Superior temporal gyrus (tissue), 1 donor: ENCODE data around the gene RBM42.
"Not testable (repeated sequence)": the region's sequence is repeated elsewhere in the genome, so short reads cannot be mapped to it uniquely, and the experiment has no call there.

ENCODE experiments used
- DNase-seq: peaks from one replicate; pipeline ENCODE4 v3.0.0-alpha.2; 2016; ENCODE audit errors: extremely low spot score

RBM42 gene

DNA sequence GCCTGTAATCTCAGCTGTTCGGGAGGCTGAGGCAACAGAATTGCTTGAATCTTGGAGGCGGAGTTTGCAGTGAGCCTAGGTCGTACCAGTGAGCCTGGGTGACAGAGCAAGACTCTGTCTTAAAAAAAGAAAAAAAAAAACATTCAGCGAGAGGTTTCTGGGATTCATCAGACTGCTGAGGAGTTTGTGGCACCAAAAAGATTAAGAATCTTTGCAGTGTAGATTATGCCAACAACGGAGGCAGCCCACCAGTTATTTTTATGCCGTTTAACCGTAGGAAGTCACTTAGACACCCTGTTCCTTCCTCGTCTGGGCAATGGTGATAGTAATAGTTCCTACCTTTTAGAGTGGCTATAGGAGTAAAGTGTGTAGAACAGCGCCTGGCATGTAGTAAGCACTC lies 21.7 kb downstream of the RBM42 start:
- no peak for DNase-seq

DNA sequence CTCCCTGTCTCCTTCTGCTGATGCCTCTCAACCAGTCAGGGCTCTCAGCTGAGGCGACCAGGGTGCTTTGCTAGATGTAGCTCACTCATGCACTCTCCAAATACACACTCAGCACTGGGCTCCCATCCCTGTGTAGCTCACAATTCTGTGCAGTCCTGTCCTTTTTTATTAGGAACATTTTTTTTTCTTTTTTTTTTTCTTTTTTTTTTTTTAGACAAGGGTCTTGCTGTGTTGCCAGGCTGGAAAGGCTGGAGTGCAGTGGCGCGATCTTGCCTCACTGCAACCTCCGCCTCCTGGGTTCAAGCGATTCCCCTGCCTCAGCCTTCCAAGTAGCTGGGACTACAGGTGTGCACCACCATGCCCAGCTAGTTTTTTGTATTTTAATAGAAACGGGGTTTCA lies 26.0 kb downstream of the RBM42 start:
- DNase-seq: not testable (repeated sequence)

DNA sequence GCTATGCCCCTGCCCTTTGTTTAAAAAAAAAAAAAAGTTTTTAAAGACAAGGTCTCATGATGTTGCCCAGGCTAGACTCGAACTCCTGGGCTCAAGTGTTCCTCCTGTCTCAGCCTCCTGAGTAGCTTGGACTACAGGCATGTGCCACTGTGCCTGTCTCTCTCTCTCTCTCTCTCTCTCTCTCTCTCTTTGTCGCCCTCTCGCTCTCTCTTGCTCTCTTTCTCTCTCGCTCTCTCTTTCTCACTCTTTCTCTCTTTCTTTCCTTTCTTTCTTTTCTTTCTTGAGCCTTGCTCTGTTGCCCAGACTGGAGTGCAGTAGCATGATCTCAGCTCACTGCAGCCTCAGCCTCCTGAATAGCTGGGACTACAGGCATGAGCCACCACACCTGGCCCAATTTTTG lies 26.8 kb downstream of the RBM42 start:
- DNase-seq: no peak

DNA sequence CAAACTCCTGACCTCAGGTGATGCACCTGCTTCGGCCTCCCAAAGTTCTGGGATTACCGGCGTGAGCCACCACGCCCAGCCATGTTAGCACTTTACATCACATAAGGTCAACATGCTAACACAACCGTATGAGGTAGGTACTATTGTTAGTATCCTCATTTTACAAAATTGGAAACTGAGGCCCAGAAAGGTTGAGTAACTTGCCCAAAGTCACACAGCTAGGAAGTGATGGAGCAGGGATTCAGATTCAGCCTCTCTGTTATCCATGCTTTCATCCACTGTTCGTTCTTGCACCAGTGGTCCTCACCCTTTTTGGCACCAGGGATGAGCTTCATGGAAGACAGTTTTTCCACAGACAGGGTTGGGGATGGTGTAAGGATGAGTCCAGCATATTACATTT lies 27.9 kb downstream of the RBM42 start:
- DNase-seq: no peak

DNA sequence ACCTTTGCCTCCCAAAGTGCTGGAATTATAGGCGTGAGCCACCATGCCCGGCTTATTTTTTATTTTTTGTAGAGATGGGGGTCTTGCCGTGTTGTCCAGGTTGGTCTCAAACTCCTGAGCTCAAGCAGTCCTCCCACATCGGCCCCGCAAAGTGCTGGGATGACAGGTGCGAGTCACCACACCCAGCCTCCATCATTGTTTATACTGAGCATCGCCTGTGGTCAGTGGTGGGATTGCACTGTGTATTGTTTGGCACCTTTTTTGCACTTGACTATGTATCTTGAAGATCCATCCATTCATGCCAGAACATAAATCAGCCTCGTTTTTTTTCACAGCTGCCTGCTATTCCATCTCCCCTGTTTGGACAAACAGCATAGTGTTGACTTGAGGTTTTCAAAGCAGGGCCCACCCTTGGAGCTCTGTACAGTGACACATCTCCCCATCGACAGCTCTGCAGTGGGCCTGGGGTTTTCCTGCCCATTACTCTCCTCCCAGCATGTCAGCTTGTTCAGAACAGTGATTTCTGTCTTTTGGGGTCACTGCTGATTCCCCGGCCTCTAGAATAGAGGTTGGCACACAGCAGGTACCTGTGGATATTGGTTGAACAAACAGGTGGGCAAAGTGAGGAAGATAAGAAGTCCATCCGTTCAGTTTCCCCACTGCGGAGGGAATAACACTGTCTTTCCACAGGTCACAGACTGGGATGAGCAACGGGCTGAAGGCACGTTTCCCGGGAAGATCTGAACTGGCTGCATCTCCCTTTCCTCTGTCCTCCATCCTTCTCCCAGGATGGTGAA lies 29.3 kb downstream of the RBM42 start:
- no peak for DNase-seq

DNA sequence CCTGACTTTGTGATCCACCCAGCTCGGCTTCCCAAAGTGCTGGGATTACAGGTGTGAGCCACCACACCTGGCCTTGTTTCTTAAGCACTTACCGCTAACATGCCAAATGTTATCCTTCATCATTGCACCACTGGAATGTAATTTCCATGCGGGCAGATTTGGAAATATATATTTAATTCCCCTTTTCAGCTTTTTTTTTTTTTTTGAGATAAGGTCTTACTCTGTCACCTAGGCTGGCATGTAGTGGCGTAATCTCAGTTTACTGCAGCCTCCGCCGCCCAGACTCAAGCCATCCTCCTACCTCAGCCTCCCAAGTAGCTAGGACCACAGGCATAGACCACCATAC lies 33.1 kb downstream of the RBM42 start:
- no peak for DNase-seq

DNA sequence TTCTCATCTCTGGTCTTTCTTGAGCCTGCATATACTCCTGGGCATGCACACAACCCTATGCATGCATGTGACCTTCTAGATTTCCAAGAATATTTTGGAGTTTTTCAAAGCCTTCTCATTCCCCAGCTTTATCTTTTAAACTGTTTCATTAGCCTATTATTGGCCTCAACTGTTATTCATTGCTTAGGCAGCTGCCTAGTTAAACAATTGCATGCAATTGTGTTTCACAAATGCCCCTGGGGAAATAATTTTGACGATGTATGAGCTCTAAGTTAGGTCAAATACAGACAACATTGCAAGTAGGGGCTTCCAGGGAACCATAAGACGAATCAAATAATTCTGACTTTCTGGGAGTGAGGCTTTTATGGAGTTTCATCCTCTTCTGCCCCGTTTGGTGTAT lies 35.1 kb downstream of the RBM42 start:
- DNase-seq: no peak

DNA sequence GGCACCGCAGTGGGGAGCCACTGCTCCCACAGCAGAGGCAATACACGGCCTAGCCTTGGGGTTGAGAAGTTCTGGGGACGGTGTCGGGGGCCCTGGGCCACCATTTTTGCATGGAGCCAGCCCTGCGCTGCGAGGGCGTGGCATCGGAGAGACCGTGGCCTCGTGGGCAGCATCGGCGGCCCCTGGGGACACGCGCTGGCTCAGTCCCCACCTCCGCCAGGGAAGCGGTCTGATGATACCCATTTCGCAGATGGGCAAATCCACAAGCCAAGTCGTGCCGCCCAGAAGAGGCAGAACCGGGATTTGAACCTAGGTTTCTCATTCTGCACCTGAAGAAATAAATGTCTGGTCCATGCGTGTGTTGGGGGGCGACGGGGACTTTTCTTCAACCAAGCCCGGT lies 36.3 kb downstream of the RBM42 start:
- DNase-seq: no peak

DNA sequence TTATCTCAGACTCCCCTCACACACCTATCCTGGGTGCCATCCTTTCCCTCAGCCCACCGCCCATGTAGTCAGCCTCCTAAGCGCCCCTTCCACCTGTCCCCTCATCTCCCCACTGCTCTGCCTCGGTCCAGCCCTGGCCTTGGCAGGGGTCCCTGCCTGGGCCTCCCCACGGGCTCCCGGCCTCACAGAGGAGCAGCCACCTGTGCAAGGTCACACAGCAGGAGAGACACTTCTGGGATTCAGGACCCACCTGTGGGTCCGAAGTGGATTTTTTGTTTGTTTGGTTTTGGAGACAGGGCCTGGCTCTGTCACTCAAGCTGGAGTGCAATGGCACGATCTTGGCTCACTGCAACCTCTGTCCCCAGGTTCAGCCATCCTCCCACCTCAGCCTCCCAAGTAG lies 36.8 kb downstream of the RBM42 start:
- DNase-seq: no peak

DNA sequence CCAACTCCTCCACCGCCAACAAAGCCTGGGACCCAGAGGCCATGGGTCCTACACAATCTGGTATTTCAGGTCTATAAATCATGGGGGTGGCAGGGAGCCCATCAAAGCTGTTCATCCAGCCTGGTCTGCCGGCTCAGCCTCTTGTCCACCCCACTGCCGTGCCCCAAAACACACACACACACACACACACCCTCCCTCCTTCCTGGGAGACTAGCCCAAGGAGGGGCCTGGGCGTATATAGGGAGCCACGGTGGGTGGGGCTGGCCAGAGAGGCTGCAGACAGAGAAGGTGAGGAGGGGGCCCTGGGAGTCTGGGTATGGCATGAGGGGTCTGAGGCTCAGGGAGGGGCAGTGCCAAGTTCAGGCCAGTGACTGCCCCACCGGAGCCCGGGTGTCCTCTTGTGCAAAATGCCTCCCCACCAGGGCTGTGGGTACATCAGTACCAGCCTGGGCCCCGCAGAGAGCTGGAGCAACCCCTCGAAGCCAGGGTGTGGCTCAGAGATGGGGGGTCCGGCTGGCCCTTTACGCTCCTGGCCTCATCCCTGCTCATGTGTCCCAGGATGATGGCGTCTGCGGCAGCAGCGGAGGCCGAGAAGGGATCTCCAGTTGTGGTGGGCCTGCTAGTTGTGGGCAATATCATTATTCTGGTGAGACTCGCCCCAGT lies 37.5 kb downstream of the RBM42 start, which contains the start of gene UPK1A:
TSS of gene UPK1A (plus strand) at position 267 of the 663 bp plus-strand sequence. CDS start at position 563, 296 bp downstream.
- no peak for DNase-seq

DNA sequence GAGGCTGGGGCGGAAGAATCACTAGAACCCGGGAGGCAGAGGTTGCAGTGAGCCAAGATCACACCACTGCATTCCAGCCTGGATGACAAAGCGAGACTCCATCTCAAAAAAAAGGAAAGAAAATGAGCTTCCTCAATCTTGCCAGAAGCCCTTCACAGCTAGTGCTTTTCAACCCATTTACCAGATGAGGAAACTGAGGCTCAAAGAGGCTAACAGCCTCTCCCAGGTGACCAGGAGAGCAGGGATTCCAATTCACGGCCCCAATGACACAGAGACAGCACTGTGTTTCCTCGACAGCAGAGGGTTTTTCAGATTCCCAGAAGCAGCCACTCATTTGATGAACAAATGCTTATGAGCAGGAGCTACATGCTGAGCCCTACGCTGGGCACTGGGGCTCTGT lies 40.7 kb downstream of the RBM42 start:
- no peak for DNase-seq

DNA sequence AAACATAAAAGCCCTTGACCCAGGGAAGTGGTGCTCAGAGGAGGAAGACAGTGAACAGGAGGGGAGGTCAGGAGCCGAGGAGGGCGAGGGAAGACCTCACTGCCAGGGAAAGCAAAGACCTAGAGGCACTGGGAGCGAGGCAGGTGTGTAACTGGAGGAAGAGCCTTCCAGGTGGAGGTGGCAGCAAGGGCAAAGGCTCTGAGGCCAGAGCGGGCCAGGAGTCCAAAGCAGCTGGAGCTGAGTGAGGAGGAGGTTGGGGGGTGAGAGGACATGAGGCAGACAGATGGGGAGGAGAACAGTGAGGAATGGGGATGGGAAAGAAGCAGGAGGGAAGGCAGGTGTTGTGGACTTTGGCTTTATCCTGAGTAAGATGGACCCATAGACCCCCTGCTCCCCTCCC lies 41.1 kb downstream of the RBM42 start:
- no peak for DNase-seq

DNA sequence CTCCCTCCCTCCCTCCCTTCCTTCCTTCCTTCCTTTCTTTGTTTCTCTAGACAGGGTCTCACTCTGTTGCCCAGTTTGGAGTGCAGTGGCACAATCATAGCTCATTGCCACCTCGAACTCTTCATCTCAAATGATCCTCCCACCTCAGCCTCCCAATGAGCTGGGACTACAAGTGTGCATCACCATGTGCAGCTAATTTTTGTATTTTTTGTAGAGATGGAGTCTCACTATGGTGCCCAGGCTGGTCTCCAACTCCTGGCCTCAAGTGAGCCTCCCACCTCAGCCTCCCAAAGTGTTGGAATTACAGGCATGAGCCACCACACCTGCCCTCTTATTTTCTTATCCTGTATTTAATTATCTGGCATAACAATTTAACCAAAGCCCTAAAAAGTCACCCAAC lies 41.9 kb downstream of the RBM42 start:
- DNase-seq: no peak

DNA sequence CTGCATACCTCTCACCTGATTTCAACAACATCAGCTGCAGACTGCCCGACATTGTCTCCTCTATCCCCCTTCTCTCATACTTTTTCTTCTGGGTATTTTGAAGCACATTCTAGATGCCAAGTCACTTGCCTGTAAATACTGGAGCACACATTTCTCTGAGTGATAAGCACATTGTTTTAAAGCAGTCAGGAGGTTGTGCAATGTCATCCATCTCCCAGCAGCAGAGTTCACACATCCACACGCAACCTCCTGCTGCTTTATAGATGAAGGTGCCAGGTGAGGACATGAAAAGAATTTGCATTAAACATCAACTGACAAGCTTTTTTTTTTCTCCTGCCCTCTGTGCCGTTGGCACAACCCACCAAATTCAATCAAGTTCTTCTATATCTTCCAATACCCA lies 43.0 kb downstream of the RBM42 start:
- DNase-seq: no peak

DNA sequence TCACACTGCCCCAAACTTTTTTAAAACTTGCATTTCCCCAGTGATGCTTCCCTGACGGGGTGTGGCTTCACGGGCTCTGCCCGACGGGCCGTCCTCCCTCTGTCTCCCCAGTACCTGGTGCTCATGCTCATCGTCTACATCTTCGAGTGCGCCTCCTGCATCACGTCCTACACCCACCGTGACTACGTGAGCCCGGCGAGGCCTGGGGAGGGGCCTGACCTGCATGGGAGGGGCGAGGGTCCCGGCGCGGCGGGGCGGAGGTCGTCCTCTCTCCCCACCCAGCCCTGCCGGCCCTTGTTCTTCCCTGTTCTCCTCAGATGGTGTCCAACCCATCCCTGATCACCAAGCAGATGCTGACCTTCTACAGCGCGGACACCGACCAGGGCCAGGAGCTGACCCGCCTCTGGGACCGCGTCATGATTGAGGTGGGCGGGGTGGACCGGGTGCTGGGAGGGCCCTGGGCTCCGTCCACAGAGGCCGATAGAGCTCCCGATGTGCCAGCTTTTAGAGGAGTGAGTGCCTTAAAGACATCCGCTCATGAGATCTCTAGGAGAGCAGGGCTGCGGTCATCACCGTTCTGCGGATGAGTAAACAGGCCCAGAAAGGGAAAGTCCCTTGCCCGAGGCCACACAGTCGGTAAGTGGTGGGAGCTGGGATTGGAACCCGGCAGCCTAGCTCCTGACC lies 44.4 kb downstream of the RBM42 start:
- DNase-seq: no peak

DNA sequence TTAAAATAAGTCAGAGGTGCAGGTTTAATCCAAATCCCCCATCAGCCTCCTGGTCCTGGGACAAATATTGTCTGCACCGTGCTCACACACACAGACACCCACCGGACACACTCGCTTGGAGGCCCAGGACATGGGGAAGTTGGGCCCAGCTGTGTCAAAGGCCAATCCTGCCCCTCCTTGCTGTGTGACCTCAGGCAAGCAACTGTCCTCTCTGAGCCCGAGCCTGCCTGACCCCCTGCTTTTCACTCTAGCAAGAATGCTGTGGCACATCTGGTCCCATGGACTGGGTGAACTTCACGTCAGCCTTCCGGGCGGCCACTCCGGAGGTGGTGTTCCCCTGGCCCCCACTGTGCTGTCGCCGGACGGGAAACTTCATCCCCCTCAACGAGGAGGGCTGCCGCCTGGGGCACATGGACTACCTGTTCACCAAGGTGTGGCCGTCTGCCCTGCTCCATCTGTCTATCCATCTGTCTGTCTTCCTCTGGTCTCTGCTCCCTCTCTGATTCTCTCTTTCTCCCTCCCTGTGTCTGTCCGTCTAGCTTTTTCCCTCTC lies 46.8 kb downstream of the RBM42 start:
- DNase-seq: no peak
